GM20000 (cell line): ENCODE data around the gene C2orf81.

ENCODE experiments used
- DNase-seq: peaks from one replicate; pipeline ENCODE4 v3.0.0; 2012; ENCODE audit warnings: low spot score
- CTCF ChIP-seq: IDR thresholded peaks from 2 replicates; pipeline ENCODE4 v1.5.1; 2012; ENCODE audit warnings: mild to moderate bottlenecking, control low read depth; ENCODE audit errors: extremely low read depth, missing control alignments

C2orf81 gene

GRCh38 chr2:74379851-74380789 is 41.3 kb downstream of the C2orf81 start, which contains the start of gene DCTN1:
Gene DCTN1 (minus strand): TSS chr2:74380311. CDS start chr2:74380037, 274 bp downstream.
- TF ChIP-seq CTCF, result no peak
- DNase-seq, result peak; percentile 63

DNA sequence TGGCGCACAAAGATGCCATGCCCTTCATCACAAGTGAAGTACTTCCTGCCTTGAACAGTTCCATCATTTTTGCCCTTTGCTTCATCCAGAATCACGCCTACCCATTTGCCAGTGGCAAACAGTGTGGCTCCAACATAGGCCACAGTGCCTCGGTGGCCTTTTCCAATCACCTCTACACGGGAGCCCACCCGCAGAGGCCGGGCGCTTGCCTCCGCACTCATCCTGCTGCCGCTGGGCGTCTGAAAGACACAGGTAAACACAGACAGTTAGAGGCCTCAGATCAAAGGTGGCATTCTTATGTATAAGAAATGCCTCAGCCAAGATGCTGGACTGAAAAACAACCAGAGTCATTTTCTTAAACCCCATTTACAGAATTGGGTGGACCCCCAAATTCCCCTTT is 43.4 kb downstream of the C2orf81 start:
- no peak for DNase-seq
- no peak for TF ChIP-seq CTCF

DNA sequence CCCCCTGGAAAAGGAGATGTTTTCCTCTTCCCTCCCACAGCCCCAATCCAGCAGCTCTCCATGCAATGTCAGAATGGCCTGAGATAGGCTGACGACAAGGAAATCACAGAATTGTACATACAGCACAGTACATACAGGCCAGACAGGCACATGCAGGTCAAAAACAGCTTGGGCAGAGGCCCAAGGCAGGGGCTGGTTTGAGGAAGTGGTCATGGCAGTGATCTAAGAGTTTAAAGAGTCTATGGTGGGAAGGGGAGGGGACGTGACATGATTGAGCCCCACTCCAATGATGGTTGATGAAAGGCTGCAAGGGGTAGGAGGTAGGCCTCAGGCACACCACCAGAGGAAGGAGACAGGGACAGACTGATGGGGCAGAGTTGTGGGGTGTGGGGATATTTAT is 45.6 kb downstream of the C2orf81 start:
- DNase-seq, result no peak
- no peak for TF ChIP-seq CTCF

- no peak for TF ChIP-seq CTCF
- DNase-seq, result no peak
Observed at GRCh38 chr2:74374509-74375205, 46.8 kb downstream of the C2orf81 start.

GRCh38 chr2:74373985-74374384 is 47.4 kb downstream of the C2orf81 start:
- no peak for TF ChIP-seq CTCF
- no peak for DNase-seq

DNA sequence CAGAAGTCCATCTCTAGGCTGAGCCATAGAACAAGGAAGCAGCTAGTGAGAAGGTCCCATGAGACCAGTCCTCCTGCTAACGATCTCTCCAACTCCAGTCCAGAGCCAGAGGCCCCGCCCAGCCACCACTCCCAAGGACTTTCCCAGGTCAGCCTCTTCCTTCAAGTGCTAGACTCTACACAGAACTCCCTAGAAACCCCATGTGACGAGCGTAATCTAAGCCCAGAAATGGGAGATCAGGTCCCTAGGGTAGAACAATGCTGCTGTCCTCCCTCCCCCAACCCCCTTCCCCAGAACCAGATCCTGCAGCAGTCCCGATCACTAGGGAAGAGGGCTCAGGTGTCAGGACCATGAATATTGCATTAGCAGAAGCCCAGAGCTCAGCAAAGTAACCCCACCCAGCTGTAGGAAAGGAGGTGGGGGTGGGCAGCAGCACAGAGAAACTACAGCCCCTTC is 48.2 kb downstream of the C2orf81 start:
- DNase-seq, result no peak
- no peak for TF ChIP-seq CTCF

GRCh38 chr2:74372674-74373073 is 48.7 kb downstream of the C2orf81 start:
- DNase-seq, result no peak
- TF ChIP-seq CTCF, result no peak
